GM18868 (cell line): Measurements from ENCODE around the gene VEPH1.

ENCODE experiments used
- ATAC-seq: cut with Tn5 transposase; IDR thresholded peaks from one replicate; pipeline ENCODE4 v1.9.1; 2021; ENCODE audit warnings: mild to moderate bottlenecking, moderate library complexity; ENCODE audit not compliant: unreplicated experiment

The VEPH1 gene

GRCh38 chr3:157438194-157438730 is 65.0 kb downstream of the VEPH1 start:
- ATAC-seq, result no peak

DNA sequence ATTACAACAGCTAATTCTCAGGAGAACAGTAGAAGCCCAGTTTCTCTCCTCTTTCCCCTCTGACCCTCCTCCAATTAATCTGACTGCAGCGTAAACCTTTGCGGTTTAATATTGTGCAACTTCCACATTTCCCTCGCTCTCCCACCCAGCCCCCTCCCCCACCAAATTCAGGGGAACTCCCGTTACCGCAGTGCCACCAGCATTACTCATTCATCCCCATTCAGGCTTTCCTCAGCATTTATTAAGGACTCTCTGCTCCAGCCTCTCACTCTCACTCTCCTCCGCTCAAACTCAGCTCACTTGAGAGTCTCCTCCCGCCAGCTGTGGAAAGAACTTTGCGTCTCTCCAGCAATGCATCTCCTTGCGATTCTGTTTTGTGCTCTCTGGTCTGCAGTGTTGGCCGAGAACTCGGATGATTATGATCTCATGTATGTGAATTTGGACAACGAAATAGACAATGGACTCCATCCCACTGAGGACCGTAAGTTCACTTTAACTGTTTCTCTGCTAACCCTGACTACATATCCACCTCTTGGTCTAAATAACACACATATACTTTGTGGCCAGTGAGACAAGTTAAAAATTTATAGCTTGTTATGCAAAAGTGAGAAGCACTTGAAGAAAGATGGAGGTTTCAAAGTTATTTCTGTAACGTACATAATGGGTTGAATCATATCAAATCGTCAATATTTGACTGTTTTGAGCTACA is 66.5 kb downstream of the VEPH1 start, which contains the start of gene PTX3:
Gene PTX3 (plus strand): TSS at position 268 of the 709 bp plus-strand sequence. CDS start 84 bp downstream, at position 352.
- ATAC-seq, result no peak

GRCh38 chr3:157429708-157430107 is 73.5 kb downstream of the VEPH1 start:
- peak; percentile 72 for ATAC-seq

DNA sequence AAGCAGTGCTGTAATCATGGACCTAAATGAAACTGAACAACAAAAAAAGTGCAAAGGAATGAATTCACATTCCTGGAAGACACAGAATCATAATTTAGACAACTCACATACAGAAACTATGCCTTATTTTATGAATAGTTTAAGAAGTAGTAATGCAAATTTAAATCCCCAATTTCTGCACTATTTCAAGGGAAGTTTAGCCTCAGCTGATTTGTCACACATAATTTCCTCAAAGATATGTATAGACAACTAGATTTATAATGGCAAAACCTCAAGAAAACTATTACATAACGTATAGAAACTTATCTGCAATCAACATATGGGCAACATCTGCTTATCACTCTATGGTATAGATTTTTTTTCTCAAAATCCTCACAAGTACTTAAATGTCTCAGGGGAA is 74.4 kb downstream of the VEPH1 start:
- ATAC-seq, result no peak

DNA sequence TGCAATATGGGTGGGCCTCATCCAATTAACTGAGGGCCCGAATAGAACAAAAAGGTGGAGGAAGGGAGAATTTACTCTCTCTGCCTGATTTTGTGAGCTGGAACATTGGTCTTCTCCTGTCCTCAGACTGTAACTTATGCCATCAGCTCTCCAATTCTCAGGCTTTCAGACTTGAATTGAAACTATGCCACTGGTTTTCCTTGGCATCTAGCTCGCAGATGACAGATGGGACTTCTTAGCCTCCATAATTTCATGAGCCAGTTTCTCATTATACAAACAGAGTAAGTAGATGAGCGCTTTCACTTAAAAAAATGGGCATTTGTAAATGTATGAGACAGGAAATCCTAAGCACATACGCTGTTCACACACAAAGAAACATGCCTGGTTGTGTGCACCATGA is 75.3 kb downstream of the VEPH1 start:
- ATAC-seq, result no peak

GRCh38 chr3:157423337-157423736 is 79.9 kb downstream of the VEPH1 start:
- ATAC-seq, result no peak

DNA sequence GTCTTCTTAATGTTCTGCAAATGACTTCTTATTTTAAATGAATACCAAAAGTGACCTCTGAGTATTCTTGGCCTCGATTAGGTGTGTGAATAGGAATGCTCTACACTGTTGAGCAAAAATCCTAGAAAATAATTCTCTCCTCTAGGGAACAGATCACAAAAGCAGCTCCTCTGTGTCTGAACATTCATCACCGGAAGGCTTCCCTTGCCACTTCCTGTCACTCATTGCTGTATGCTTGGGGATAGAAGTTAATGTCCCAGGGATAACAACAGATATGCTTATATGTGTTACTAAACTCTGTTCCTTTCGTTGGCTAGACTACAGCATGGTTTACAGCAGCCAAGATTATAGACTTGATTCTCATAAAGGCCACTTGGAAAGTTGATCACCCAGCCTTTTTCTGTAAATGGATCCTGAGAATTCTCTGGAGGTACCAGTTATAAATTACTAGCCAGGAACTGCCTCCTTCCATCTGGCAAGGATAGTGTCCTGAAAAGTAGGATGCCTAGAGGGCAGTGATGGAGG is 82.5 kb downstream of the VEPH1 start:
- ATAC-seq, result no peak

- ATAC-seq, result no peak
Observed at GRCh38 chr3:157418104-157418503, 85.1 kb downstream of the VEPH1 start.

- no peak for ATAC-seq
Observed at GRCh38 chr3:157417247-157417646, 86.0 kb downstream of the VEPH1 start.

DNA sequence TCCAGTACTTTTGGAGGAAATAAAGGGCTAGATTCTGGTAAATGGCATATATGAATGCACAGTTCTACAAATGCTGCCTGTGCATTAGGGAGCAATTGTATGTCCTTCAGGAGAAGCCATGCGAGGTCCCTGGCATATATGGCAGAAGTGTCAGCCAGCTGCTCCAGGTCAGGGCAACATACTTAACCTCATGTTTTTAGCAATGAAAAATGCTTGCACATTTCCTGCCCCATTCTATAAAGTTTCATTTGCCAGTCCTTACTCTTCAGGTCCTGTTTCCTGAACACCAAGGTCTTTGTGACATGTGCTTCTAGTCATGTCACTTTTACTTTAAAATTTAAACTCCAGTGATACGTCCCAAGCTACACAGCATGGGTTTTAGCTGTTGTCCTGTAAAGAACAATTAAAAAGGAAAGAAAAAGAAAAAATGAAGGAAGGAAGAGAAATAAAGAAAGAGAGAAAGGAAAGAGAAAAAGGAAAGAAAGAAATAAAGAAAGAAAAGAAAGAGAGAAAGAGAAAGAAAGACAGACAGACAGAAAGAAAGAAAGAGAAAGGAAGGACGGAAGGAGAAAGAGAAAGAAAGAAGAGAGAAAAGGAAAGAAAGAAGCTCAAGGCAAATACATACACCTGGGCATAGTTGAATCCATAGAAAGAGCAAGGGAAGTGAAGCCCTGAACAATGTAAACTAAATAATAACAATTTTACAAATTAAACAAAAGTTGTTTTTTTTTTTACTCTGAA is 86.7 kb downstream of the VEPH1 start:
- ATAC-seq, result no peak

DNA sequence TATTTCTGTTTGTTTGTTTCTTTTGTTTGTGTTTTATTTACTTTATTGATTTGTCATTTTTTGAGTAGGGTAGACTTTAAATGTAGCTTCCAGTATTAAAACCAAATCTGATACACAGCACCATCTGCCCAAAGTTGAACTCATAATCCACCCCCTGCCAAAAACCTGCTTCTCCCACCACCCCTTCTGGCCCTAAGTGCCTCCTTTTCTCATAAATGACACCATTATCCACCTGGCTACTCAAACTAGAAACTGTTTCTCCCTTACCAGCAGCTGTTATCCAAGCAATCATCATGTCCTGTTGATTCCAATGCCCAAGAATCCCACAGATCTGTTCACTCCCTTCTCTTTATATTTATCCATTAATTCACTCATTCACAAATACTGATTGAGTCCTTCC is 88.4 kb downstream of the VEPH1 start:
- ATAC-seq, result no peak

DNA sequence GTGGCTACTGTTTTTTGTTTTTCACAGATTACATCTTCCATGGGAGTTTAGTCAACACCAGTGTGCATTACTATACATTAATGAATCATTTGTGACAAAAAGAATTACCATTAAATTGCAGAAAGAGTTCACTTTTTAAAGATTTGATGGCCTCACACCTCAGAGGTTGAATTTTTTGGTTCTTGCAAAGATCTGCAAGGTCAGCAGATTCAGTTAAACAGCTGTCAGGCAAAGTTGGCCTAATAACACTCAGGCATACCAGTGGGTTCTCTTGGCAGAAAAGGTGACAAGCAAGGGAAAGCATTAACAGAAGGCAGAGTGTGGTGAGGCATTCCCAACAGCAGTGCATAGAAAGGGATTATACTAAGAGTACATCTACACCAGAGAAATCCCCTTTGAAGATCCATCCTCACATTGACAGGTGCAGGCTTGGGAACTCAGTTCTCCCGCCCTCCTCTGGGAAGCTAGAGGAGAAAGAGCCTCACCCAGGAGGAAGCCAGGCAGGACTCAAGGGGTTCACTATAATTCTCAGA is 90.8 kb downstream of the VEPH1 start:
- ATAC-seq, result no peak

GRCh38 chr3:157410945-157411344 is 92.3 kb downstream of the VEPH1 start:
- ATAC-seq, result no peak

GRCh38 chr3:157409516-157409915 is 93.7 kb downstream of the VEPH1 start:
- no peak for ATAC-seq

- ATAC-seq, result no peak
Observed at GRCh38 chr3:157408499-157409149, 94.6 kb downstream of the VEPH1 start.

DNA sequence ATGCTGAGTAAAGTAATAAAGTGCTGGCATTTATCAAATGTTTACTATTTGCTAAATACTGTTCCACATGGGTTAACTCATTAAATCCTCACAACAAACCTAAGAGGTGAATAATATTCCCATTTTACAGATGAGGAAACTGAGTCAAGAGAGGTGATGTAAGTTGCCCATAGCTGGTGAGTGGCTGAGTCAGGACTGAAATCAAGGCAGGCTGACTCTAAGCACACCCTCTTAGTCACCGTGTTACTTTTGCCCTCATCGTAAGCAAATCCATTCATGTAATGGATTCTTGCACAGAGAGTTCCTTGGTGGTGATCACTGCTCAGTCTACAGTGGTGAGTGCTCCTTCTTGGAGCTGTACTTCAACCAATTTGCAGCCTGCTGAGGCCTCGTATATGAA is 95.4 kb downstream of the VEPH1 start:
- ATAC-seq, result no peak

GRCh38 chr3:157406394-157406793 is 96.8 kb downstream of the VEPH1 start:
- no peak for ATAC-seq

DNA sequence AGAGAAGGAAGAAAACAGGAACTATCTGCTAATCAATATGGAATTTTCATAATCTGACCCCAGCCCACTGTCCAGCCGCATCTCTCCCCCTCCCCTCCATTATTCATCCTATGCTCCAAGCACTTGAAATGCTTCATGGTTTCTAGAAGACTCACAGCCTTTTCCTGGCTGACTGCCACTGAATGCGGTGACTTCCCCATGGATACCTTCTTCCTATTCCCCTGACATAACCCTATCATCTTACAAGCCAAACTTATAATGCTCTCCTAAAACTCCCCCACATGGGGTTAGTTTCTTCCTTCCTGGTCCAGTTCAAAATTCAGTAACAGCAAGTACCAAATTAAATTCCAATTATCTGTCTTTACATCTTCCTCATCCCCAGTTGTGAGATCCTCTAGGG is 97.8 kb downstream of the VEPH1 start:
- ATAC-seq, result no peak

- no peak for ATAC-seq
Observed at GRCh38 chr3:157404381-157404780, 98.8 kb downstream of the VEPH1 start.

DNA sequence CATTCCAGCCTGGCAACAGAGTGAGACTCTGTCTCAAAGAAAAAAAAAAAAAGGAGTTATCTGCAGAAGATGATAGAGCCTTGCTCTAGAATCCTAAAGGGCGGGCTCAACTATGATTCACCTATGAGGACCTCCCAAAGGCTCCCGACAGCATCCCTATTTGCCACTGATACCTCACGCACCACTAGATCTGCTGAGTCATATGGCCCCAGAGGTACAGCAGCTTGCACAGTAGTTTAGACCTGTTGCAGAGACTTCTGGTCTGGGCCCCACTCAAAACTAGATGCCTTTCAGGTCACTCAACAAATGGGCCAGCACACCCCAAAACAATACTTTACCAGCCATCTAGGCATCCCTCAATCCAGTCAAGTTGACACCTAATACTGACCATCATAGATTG is 104.6 kb downstream of the VEPH1 start:
- no peak for ATAC-seq

DNA sequence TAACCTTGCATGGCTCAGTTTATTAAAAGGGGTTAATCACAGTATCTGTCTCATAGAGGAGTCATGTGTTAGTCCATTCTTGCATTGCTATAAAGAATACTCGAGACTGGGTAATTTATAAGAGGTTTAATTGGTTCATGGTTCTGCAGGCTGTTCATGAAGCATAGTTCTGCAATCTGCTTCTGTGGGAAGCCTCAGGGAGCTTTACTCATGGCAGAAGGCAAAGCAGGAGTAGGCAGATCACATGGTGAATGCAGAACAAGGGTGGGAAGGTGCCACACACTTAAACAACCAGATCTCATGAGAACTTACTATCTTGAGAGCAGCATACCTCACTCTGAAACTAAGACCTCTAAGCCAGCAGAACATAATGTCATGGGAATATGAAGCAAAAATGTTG is 108.8 kb downstream of the VEPH1 start:
- ATAC-seq, result no peak
